ENCODE data around the gene RPAP3. TPM values are rescaled to one million over a fixed set of nuclear protein-coding genes. Genes with fewer than 3 reads are reported as not detected.
"Not testable (repeated sequence)": the region's sequence is repeated elsewhere in the genome, so short reads cannot be mapped to it uniquely, and the experiment has no call there.

The RPAP3 gene
- total RNA-seq, 2 donors from 2014 or later: 26.3 to 33.8 TPM

DNA sequence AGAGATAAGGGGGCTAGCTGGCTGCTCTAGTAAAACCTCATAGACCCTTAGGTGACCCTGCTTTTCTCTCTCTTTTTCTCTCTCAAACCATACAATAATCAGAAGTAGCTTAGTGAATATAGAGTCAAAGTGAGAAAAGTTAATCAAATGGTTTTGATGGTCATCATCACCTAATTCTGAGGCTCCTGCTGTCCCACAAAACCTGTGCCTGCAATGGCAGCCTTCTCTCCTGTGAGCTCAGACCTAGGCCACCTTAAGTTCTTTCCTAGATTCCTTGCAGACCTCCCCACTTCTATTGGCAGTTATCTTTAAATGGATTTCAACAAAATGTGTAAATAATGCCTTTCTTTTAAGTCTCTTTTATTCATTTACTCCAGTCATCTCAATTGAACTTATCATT, 1.5 kb upstream of the RPAP3 start:
- H3K27me3 Mint-ChIP-seq: no peaks in the 10 kb centered on the region
- peaks cover 44 to 53% of the 10 kb centered on the region in 2 donors for H3K4me1 Mint-ChIP-seq (ENCODE audit: low read depth in 2 of 2)
- H3K9me3 Mint-ChIP-seq: no peaks in the 10 kb centered on the region
- H3K27ac Mint-ChIP-seq: peak overlapping the region; percentile 95 to 98
- peak overlapping the region; percentile 72 for H3K4me3 Mint-ChIP-seq
- ATAC-seq (no peak), DNase-seq (ENCODE audit: low spot score) (no peak)
- H3K36me3 Mint-ChIP-seq: no peaks in the 10 kb centered on the region

DNA sequence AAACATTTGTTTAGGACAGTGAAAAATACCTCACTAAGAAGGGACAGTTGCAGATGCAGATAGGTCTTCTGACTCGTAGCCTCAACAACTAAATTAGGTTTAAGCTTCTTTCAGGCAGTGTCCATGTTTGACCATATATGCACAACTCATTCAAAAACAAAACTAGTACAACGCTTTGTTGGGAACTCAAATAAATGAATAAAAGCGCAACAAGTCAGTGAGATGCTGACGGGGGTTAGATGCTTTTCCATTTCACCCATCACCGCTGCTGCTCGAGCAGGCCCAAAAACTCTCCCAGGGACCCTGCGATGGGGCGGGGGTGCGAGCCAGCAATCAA, 633 bp downstream of the RPAP3 start:
- Mint-ChIP-seq H3K4me3 (peak overlapping the region; percentile 97), H3K9me3 (no peaks in the 10 kb centered on the region), H3K4me1 (ENCODE audit: low read depth in 2 of 2) (peaks cover 44 to 53% of the 10 kb centered on the region in 2 donors), H3K36me3 (peaks cover 5% of the 10 kb centered on the region), H3K27me3 (no peaks in the 10 kb centered on the region), H3K27ac (peak overlapping the region; percentile 66 to 98)
- DNase-seq (ENCODE audit: low spot score) (no peak), ATAC-seq (no peak)

DNA sequence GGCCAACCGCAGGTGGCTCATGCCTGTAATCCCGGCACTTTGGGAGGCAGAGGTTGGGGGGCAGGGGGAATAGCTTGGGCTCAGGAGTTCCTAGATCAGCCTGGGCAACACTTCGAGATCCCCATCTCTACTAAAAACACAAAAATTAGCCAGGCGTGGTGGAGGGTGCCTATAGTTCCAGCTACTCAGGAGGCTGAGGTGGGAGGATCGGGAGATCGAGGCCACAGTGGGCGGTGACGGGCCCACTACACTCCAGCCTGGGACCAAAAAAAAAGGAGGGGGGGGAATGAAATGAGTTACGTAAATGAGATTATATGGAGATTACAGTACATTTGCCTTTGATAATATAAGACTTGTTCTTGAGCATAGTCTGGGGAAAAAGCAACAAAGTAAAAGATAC, 1.1 kb downstream of the RPAP3 start:
- H3K9me3 Mint-ChIP-seq: no peaks in the 10 kb centered on the region

GRCh38 chr12:47700263-47700662, 5.6 kb downstream of the RPAP3 start:
- Mint-ChIP-seq H3K27ac (no peak overlapping the region), H3K9me3 (no peaks in the 10 kb centered on the region), H3K36me3 (peaks cover 12% of the 10 kb centered on the region), H3K4me1 (ENCODE audit: low read depth in 2 of 2) (peaks cover 16 to 18% of the 10 kb centered on the region in 2 donors), H3K27me3 (no peaks in the 10 kb centered on the region), H3K4me3 (no peak overlapping the region)
- DNase-seq (ENCODE audit: low spot score) (no peak), ATAC-seq (no peak)

More for the DNA sequence above, 1.1 kb downstream of the RPAP3 start:
- Mint-ChIP-seq H3K36me3 (peaks cover 5% of the 10 kb centered on the region), H3K4me3 (peak overlapping the region; percentile 97), H3K27ac (peak overlapping the region; percentile 66 to 98), H3K27me3 (no peaks in the 10 kb centered on the region), H3K4me1 (ENCODE audit: low read depth in 2 of 2) (peaks cover 44 to 53% of the 10 kb centered on the region in 2 donors)
- DNase-seq (ENCODE audit: low spot score): no peak
- no peak for ATAC-seq

- no peaks in the 10 kb centered on the region for H3K27me3 Mint-ChIP-seq
- no peak overlapping the region for H3K27ac Mint-ChIP-seq
- no peaks in the 10 kb centered on the region for H3K9me3 Mint-ChIP-seq
- no peak for DNase-seq (ENCODE audit: low spot score)
- H3K36me3 Mint-ChIP-seq: peaks cover 20% of the 10 kb centered on the region
- H3K4me3 Mint-ChIP-seq: no peak overlapping the region
- ATAC-seq: no peak
- peaks cover 4 to 5% of the 10 kb centered on the region in 2 donors for H3K4me1 Mint-ChIP-seq (ENCODE audit: low read depth in 2 of 2)
Observed at GRCh38 chr12:47698631-47699030, 7.2 kb downstream of the RPAP3 start.

DNA sequence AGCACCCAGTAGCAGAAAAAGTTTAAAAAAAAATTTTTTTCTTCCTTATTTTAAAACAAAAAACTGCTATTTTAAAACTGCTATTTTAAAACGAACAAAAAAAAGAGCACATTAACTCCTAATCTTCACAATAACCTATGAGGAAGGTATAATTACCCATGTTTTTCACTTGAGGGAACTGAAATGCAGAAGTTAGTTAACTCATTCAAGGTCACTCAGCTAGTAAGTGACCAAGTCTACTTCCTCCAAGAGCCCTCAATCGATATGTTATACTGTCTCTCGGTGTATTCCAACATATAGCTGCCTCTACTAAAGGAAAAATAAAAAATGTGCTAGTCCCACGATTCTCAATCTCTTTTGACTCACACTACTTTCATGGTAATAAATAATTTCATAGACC, 7.8 kb downstream of the RPAP3 start:
- Mint-ChIP-seq H3K9me3 (no peaks in the 10 kb centered on the region), H3K27ac (no peak overlapping the region), H3K36me3 (peaks cover 24% of the 10 kb centered on the region), H3K27me3 (no peaks in the 10 kb centered on the region), H3K4me1 (ENCODE audit: low read depth in 2 of 2) (no peaks in the 10 kb centered on the region), H3K4me3 (no peak overlapping the region)
- DNase-seq (ENCODE audit: low spot score) (no peak), ATAC-seq (no peak)

DNA sequence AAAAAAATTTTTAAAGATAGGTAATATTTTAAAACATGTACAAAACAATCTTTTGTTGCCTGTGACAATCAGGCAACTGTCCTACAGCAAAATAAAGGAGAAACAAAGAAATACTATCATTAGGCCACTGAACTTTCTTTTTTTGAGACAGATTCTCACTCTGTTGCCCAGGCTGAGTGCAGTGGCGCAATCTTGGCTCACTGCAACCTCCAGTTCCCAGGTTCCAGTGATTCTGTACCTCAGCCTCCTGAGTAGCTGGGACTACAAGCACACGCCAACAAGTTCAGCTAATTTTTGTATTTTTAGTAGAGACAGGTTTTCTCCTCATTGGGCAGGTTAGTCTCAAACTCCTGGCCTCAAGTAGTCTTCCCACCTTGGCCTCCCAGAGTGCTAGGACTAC, 16.6 kb downstream of the RPAP3 start:
- H3K9me3 Mint-ChIP-seq: no peaks in the 10 kb centered on the region
- peaks cover 20% of the 10 kb centered on the region for H3K36me3 Mint-ChIP-seq
- no peaks in the 10 kb centered on the region for H3K4me1 Mint-ChIP-seq (ENCODE audit: low read depth in 2 of 2)
- ATAC-seq: no peak
- no peak overlapping the region for H3K27ac Mint-ChIP-seq
- no peak overlapping the region for H3K4me3 Mint-ChIP-seq
- no peak for DNase-seq (ENCODE audit: low spot score)
- H3K27me3 Mint-ChIP-seq: no peaks in the 10 kb centered on the region

- H3K4me3 Mint-ChIP-seq: no peak overlapping the region
- DNase-seq (ENCODE audit: low spot score): no peak
- ATAC-seq: no peak
- H3K36me3 Mint-ChIP-seq: peaks cover 12% of the 10 kb centered on the region
- H3K27me3 Mint-ChIP-seq: no peaks in the 10 kb centered on the region
- no peak overlapping the region for H3K27ac Mint-ChIP-seq
- no peaks in the 10 kb centered on the region for H3K4me1 Mint-ChIP-seq (ENCODE audit: low read depth in 2 of 2)
- H3K9me3 Mint-ChIP-seq: no peaks in the 10 kb centered on the region
Observed at GRCh38 chr12:47687636-47688035, 18.2 kb downstream of the RPAP3 start.

- Mint-ChIP-seq H3K4me1 (ENCODE audit: low read depth in 2 of 2) (no peaks in the 10 kb centered on the region), H3K27ac (no peak overlapping the region), H3K27me3 (no peaks in the 10 kb centered on the region), H3K4me3 (no peak overlapping the region), H3K9me3 (no peaks in the 10 kb centered on the region), H3K36me3 (peaks cover 4% of the 10 kb centered on the region)
- ATAC-seq: no peak
- no peak for DNase-seq (ENCODE audit: low spot score)
Observed at GRCh38 chr12:47686645-47687240, 19.1 kb downstream of the RPAP3 start.

GRCh38 chr12:47679785-47680184, 26.0 kb downstream of the RPAP3 start:
- Mint-ChIP-seq H3K4me1 (ENCODE audit: low read depth in 2 of 2) (peaks cover 0 to 9% of the 10 kb centered on the region in 2 donors), H3K27me3 (no peaks in the 10 kb centered on the region), H3K36me3 (peaks cover 35% of the 10 kb centered on the region), H3K4me3 (no peak overlapping the region), H3K27ac (no peak overlapping the region), H3K9me3 (no peaks in the 10 kb centered on the region)
- DNase-seq (ENCODE audit: low spot score) (no peak), ATAC-seq (no peak)

- H3K9me3 Mint-ChIP-seq: no peaks in the 10 kb centered on the region
- no peak overlapping the region for H3K4me3 Mint-ChIP-seq
- no peak for DNase-seq (ENCODE audit: low spot score)
- no peak overlapping the region for H3K27ac Mint-ChIP-seq
- H3K27me3 Mint-ChIP-seq: no peaks in the 10 kb centered on the region
- H3K36me3 Mint-ChIP-seq: peaks cover 22% of the 10 kb centered on the region
- peaks cover 0 to 9% of the 10 kb centered on the region in 2 donors for H3K4me1 Mint-ChIP-seq (ENCODE audit: low read depth in 2 of 2)
- no peak for ATAC-seq
Observed at GRCh38 chr12:47672068-47672467, 33.8 kb downstream of the RPAP3 start.

DNA sequence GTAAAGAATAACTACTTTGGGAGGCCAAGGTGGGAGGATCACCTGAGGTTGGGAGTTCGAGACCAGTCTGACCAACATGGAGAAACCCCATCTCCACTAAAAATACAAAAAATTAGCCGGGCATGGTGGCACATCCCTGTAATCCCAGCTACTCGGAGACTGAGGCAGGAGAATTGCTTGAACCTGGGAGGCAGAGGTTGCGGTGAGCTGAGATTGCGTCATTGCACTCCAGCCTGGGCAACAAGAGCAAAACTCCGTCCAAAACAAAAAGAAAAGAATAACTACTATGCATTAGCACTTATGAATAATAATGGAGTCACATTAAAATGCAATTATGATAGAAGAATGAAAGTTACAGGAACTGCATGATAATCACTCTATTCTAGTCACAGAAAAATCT, 37.9 kb downstream of the RPAP3 start:
- H3K27me3 Mint-ChIP-seq; ATAC-seq; H3K27ac Mint-ChIP-seq; H3K4me1 Mint-ChIP-seq (ENCODE audit: low read depth in 2 of 2); H3K4me3 Mint-ChIP-seq; DNase-seq (ENCODE audit: low spot score); H3K9me3 Mint-ChIP-seq: not testable (repeated sequence)
- H3K36me3 Mint-ChIP-seq: peaks cover 12% of the 10 kb centered on the region

- Mint-ChIP-seq H3K27ac (no peak overlapping the region), H3K9me3 (no peaks in the 10 kb centered on the region), H3K4me3 (no peak overlapping the region), H3K4me1 (ENCODE audit: low read depth in 2 of 2) (peaks cover 3 to 10% of the 10 kb centered on the region in 2 donors), H3K27me3 (no peaks in the 10 kb centered on the region), H3K36me3 (no peaks in the 10 kb centered on the region)
- DNase-seq (ENCODE audit: low spot score): no peak
- ATAC-seq: no peak
Observed at GRCh38 chr12:47652521-47653234, 53.2 kb downstream of the RPAP3 start.

DNA sequence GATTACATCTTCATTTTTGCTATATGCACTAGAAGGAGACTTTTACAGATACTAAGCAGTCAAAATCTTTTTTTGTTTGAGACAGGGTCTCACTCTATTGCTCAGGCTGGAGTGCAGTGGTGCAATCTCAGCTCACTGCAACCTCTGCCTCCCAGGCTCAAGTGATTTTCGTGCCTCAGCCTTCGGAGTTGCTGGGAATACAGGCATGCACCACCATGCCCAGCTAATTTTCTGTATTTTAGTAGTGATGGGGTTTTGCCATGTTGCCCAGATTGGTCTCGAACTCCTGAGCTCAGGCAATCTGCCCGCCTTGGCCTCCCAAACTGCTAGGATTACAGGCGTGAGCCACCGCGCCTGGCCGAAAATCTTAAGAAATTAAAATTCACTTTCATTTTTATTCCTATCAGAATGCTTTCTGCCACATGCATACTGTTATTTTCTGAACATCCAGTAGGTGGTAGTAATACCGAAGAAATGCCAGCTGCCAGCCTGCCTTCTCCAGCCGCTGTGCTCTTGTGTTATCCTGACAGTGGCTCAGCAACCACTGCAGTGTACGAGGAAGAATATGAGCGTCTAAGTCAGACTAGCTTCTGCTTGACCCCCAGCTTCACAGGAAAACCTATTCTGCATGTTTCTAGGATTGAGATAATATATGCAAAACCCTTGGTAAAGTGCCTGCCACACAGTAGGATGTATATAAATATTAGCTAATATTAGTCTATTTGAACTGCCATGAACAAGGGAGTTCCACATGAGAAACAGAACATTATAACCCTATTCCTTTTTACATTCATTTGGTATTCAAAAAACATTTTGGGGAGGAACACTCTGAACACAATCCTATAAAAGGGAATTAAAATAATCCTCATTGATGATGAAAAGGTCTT, 54.2 kb downstream of the RPAP3 start:
- ATAC-seq: peak; percentile 79 to 81
- Mint-ChIP-seq H3K27ac (peak overlapping the region in 1 of 2 donors; percentile 41), H3K36me3 (no peaks in the 10 kb centered on the region), H3K27me3 (no peaks in the 10 kb centered on the region), H3K4me3 (no peak overlapping the region), H3K9me3 (no peaks in the 10 kb centered on the region), H3K4me1 (ENCODE audit: low read depth in 2 of 2) (peaks cover 3 to 10% of the 10 kb centered on the region in 2 donors)
- no peak for DNase-seq (ENCODE audit: low spot score)

All from natural killer cell treated with Interleukin-12 subunit alpha and Interleukin-12 subunit beta and Interleukin-15 and Interleukin-18, amount 100 ng/mL, for 72 hours (primary cell).